Esophagus muscularis mucosa (tissue), 2 donors: ENCODE results near the gene SP110.

Experiments
- EP300 ChIP-seq: sonication (generic); formaldehyde crosslinking; IDR thresholded peaks from one replicate; pipeline ENCODE4 v1.6.1; 2017; ENCODE audit warnings: antibody characterized with exemption
- POLR2A ChIP-seq: fragments of 450-650 bp; IDR thresholded peaks from one replicate; pipeline ENCODE4 v1.6.1; 2017; ENCODE audit warnings: antibody characterized with exemption, moderate library complexity, mild to moderate bottlenecking, low read depth

- TF ChIP-seq EP300, result no peak
- no peak for TF ChIP-seq POLR2A
Observed at GRCh38 chr2:230219419-230220331, at the start of gene SP110.
